GM12878 (cell line): ENCODE measurements around the gene CNGB1. TPM values are rescaled to one million over a fixed set of nuclear protein-coding genes. Genes with fewer than 3 reads are reported as not detected.

Source experiments
- ATAC-seq: fragments of 200-7000 bp; cut with Tn5 transposase; 3 replicates; pipeline ENCODE4 v1.9.1; 2020; ENCODE audit warnings: mild to moderate bottlenecking, moderate library complexity
- BruUV-seq: library from RNA; stranded (reverse); fragments of 400-500 nt; replicated peaks from 2 replicates; lab custom pipeline; 2021; lab: Mats Ljungman, UMichigan
- CTCF ChIA-PET: fragments of 300-600 bp; sonication (Branson Sonifier 250); formaldehyde crosslinking; extraction: SDS; loops from one replicate; lab custom pipeline; 2021; ENCODE audit warnings: inconsistent platforms; lab: Yijun Ruan, JAX
- POLR2A ChIA-PET: fragments of 350-600 bp; formaldehyde crosslinking; extraction: SDS; loops from one replicate; lab custom pipeline; 2021; ENCODE audit warnings: inconsistent platforms; lab: Charles Lee
- RAD21 ChIA-PET: fragments of 300-600 bp; sonication (Branson Sonifier 250); formaldehyde crosslinking; loops from one replicate; lab custom pipeline; 2023; ENCODE audit warnings: antibody characterized with exemption; ENCODE audit not compliant: unreplicated experiment; lab: Charles Lee
- SMC1A ChIA-PET: fragments of 300-600 bp; sonication (Branson Sonifier 250); formaldehyde crosslinking; loops from one replicate; lab custom pipeline; 2023; ENCODE audit not compliant: unreplicated experiment, uncharacterized antibody; lab: Charles Lee
- DNase-seq: peaks from one replicate; pipeline ENCODE4 v3.0.0-alpha.2; 2011; ENCODE audit warnings: low read depth, low spot score
- FAIRE-seq: peaks from 3 replicates; lab custom pipeline; 2011; peaks lifted over from hg19 to GRCh38; lab: Jason Lieb, UNC
- H2AFZ ChIP-seq: 2 replicates; pipeline ENCODE4 v1.6.0; 2011; ENCODE audit warnings: low read depth, low read length, control low read depth; ENCODE audit not compliant: control insufficient read depth
- H3K27ac ChIP-seq: 2 replicates; pipeline ENCODE4 v1.5.1; 2011; ENCODE audit warnings: control low read depth; ENCODE audit not compliant: control insufficient read depth, insufficient read depth
- H3K27me3 ChIP-seq, 2 experiments: replicated peaks in 1 of 2; 2 replicates each; pipeline versions ENCODE4 v1.6.0 to v1.6.1; 2011; ENCODE audit warnings: low read length in 1 of 2; ENCODE audit not compliant: control insufficient read depth in 2 of 2, insufficient read depth in 2 of 2
- H3K36me3 ChIP-seq, 2 experiments: 2 replicates each; pipeline ENCODE4 v1.5.1; 2011; ENCODE audit warnings: low read length in 1 of 2; ENCODE audit not compliant: control insufficient read depth in 2 of 2, insufficient read depth in 2 of 2
- H3K4me1 ChIP-seq: 2 replicates; pipeline ENCODE4 v1.6.1; 2011; ENCODE audit warnings: mild to moderate bottlenecking, low read length, moderate library complexity, mixed read lengths; ENCODE audit not compliant: control insufficient read depth, insufficient read depth
- H3K4me2 ChIP-seq: 2 replicates; pipeline ENCODE4 v1.6.0; 2011; ENCODE audit warnings: control low read depth; ENCODE audit not compliant: control insufficient read depth, insufficient read depth
- H3K4me3 ChIP-seq: fragments of 200-600 bp; sonication (generic); 2 replicates; pipeline ENCODE4 v1.5.1; 2016
- H3K79me2 ChIP-seq: 2 replicates; pipeline ENCODE4 v1.6.0; 2011; ENCODE audit warnings: low read length; ENCODE audit not compliant: control insufficient read depth, insufficient read depth
- H3K9ac ChIP-seq: 2 replicates; pipeline ENCODE4 v1.8.0; 2011; ENCODE audit warnings: low read length, control low read depth, mixed read lengths; ENCODE audit not compliant: control insufficient read depth, insufficient read depth
- H3K9me3 ChIP-seq: replicated peaks from 3 replicates; pipeline ENCODE4 v1.5.1; 2011; ENCODE audit warnings: mild to moderate bottlenecking, low read length; ENCODE audit not compliant: control insufficient read depth, insufficient read depth
- H4K20me1 ChIP-seq: 2 replicates; pipeline ENCODE4 v1.6.0; 2011; ENCODE audit not compliant: control insufficient read depth, insufficient read depth
- BHLHE40 ChIP-seq, 2 experiments: fragments of 450-650 bp in 1 of 2; IDR thresholded peaks; 2 replicates each; pipeline ENCODE4 v1.6.1; 2011 to 2017; ENCODE audit warnings: low read depth in 2 of 2, borderline replicate concordance in 1 of 2, improper control_type of control experiment in 1 of 2, low read length in 1 of 2, mild to moderate bottlenecking in 1 of 2
- BMI1 ChIP-seq: fragments of 450-650 bp; IDR thresholded peaks from 2 replicates; pipeline ENCODE4 v1.6.1; 2016; ENCODE audit warnings: mild to moderate bottlenecking, moderate library complexity, borderline replicate concordance
- CBX5 ChIP-seq: sonication (generic); IDR thresholded peaks from 2 replicates; pipeline ENCODE4 v1.6.1; 2016; ENCODE audit warnings: low read depth, moderate library complexity, mild to moderate bottlenecking, inconsistent platforms
- CUX1 ChIP-seq: IDR thresholded peaks from 2 replicates; pipeline ENCODE4 v1.6.1; 2012; ENCODE audit warnings: improper control_type of control experiment, low read depth, low read length; ENCODE audit not compliant: insufficient replicate concordance
- DPF2 ChIP-seq: fragments of 450-650 bp; IDR thresholded peaks from 2 replicates; pipeline ENCODE4 v1.6.1; 2017; ENCODE audit warnings: mild to moderate bottlenecking
- IKZF1 ChIP-seq: fragments of 450-650 bp; conservative IDR thresholded peaks from 2 replicates; pipeline ENCODE4 v1.6.1; 2017; ENCODE audit warnings: antibody characterized with exemption, mild to moderate bottlenecking
- IKZF2 ChIP-seq, 2 experiments: fragments of 450-650 bp; IDR thresholded peaks; 2 replicates each; pipeline ENCODE4 v1.6.1; 2017; ENCODE audit warnings: mild to moderate bottlenecking in 2 of 2, moderate library complexity in 2 of 2
- MTA2 ChIP-seq: fragments of 450-650 bp; IDR thresholded peaks from 2 replicates; pipeline ENCODE4 v1.6.1; 2016; ENCODE audit warnings: low read depth, mild to moderate bottlenecking, moderate library complexity
- NR2F1 ChIP-seq: fragments of 450-650 bp; conservative IDR thresholded peaks from 2 replicates; pipeline ENCODE4 v1.6.1; 2017; ENCODE audit warnings: mild to moderate bottlenecking
- ZBTB33 ChIP-seq: fragments of 450-650 bp; IDR thresholded peaks from 2 replicates; pipeline ENCODE4 v1.6.1; 2017; ENCODE audit warnings: mild to moderate bottlenecking
- WGBS: methylation state at CpG from one replicate; pipeline ENCODE4 v1.1.6; 2016; ENCODE audit warnings: low lambda C conversion rate; ENCODE audit not compliant: insufficient replicate concordance, insufficient coverage; ENCODE audit errors: missing lambda C conversion rate; 5-methylcytosine and 5-hydroxymethylcytosine counted together
- in situ Hi-C: fragments of 300-500 bp; cut with MboI; formaldehyde crosslinking; loops from 9 replicates; pipeline ENCODE4 v1.14.3; 2018; ENCODE audit warnings: mixed read lengths
- intact Hi-C: fragments of 100-400 bp; cut with micrococcal nuclease; formaldehyde crosslinking; loops from one replicate; pipeline ENCODE4 v1.14.2; 2022; ENCODE audit not compliant: unreplicated experiment
- polyA plus RNA-seq, 11 experiments: library from polyadenylated mRNA; depleted of rRNA in 4 of 11; unstranded in 6 of 11; stranded (reverse) in 5 of 11; fragments of >200 nt; fragmentation: Nextera tagmentation in 4 of 11; fragmentation: Illumina TruSeq in 1 of 11; extraction: Ambion mirVana in 4 of 11; extraction: Trizol in 1 of 11; gene quantifications; 1 replicate in 1 of 11; 2 replicates in 10 of 11; pipeline versions ENCODE4 v1.2.1 to v1.2.3, GENCODE V29; 2011 to 2016; ENCODE audit warnings: inconsistent platforms in 2 of 11, missing spikeins in 2 of 11, low read depth in 1 of 11
- total RNA-seq, 4 experiments: library from RNA; depleted of rRNA in 3 of 4; stranded (reverse); fragments of >200 nt in 3 of 4; fragmentation: Illumina TruSeq in 1 of 4; extraction: Trizol in 1 of 4; gene quantifications; 2 replicates each; pipeline versions ENCODE4 v1.2.1 to v1.2.3, GENCODE V29; 2013 to 2021

CNGB1 gene
- total and polyA plus RNA-seq, 10 of the 15 experiments (the other 5 are each of a cell fraction or from before 2014, with no cell fraction given), result 0.03 TPM; not detected in 9

- ChIA-PET RAD21 (no interaction called here), CTCF (no interaction called here), SMC1A (interaction anchor here (0.5 to 1.5 kb wide), 2 partner anchors 83 to 202 kb away, joined by 3 read pairs; no protein-coding TSS in a partner anchor), POLR2A (interaction anchor here (0.6 kb wide), 1 partner anchor 18 kb away, joined by 4 read pairs; no protein-coding TSS in a partner anchor)
- DNase-seq, result no peak
- intact Hi-C loops (no loop called here), in situ Hi-C loops (no loop called here)
- Histone ChIP-seq H3K4me1 (no peaks in the 10 kb centered on the region; the same call in 1 of the 2 replicates), H3K27ac (no peak overlapping the region), H3K36me3 (no peaks in the 10 kb centered on the region), H3K4me3 (no peak overlapping the region), H3K9ac (no peak overlapping the region), H3K9me3 (no peaks in the 10 kb centered on the region), H2AFZ (no peak overlapping the region), H3K79me2 (no peaks in the 10 kb centered on the region), H4K20me1 (no peaks in the 10 kb centered on the region), H3K27me3 (no peaks in the 10 kb centered on the region; a peak in 1 of 4 replicates), H3K4me2 (no peak overlapping the region)
- WGBS, result 5% methylated on average over 7 of the region's 7 CpGs
- ATAC-seq, result peak; percentile 52
- TF ChIP-seq CUX1 (no peak), ZBTB33 (no peak), IKZF2 (IDR thresholded peaks at IDR 0.05) (peak in 1 of 2 experiments; percentile 26; a peak in 1 of 4 replicates), BHLHE40 (IDR thresholded peaks at IDR 0.05; ENCODE audit: borderline replicate concordance in 1 of 2, low read depth in 2 of 2, low read length in 1 of 2) (peak in 1 of 2 experiments; percentile 36; a peak in 2 of 4 replicates), IKZF1 (peak; percentile 33; the same call in 1 of the 2 replicates), MTA2 (peak; percentile 50), NR2F1 (peak; percentile 81), CBX5 (no peak), DPF2 (peak; percentile 40; the same call in 1 of the 2 replicates), BMI1 (peak; percentile 32; the same call in 1 of the 2 replicates)
- BruUV-seq, result no TSS peak
- FAIRE-seq, result no peak
These were observed 10.7 kb upstream of the CNGB1 start for GRCh38 chr16:57981636-57982035.
